ENCODE data around the gene LY6G6D.

The LY6G6D gene

GRCh38 chr6:31721351-31722020 is 6.3 kb downstream of the LY6G6D start, which contains the start of gene LY6G6C:
Gene LY6G6C (minus strand): TSS chr6:31721746. CDS start chr6:31721679, 67 bp downstream.
- DNase-seq = no peak

GRCh38 chr6:31722173-31722572 is 7.0 kb downstream of the LY6G6D start:
- DNase-seq = no peak

- DNase-seq = no peak
Observed at GRCh38 chr6:31723245-31723979, 8.3 kb downstream of the LY6G6D start, which contains the start of gene MPIG6B. Gene MPIG6B (plus strand): TSS chr6:31723373. CDS start chr6:31723384, 11 bp downstream.

GRCh38 chr6:31723980-31724691 is 9.0 kb downstream of the LY6G6D start:
- DNase-seq = no peak

- DNase-seq = no peak
Observed at GRCh38 chr6:31725502-31726350, 10.6 kb downstream of the LY6G6D start.

- DNase-seq = no peak
Observed at GRCh38 chr6:31727034-31727716, 12.0 kb downstream of the LY6G6D start.

- DNase-seq = no peak
Observed at GRCh38 chr6:31727717-31728671, 12.8 kb downstream of the LY6G6D start.

- no peak for DNase-seq
Observed at GRCh38 chr6:31728767-31729514, 13.8 kb downstream of the LY6G6D start, which contains the start of gene DDAH2. Gene DDAH2 (minus strand): TSS chr6:31729299. CDS start chr6:31729161, 138 bp downstream.

GRCh38 chr6:31729515-31729978 is 14.4 kb downstream of the LY6G6D start:
- DNase-seq = peak; percentile 82

GRCh38 chr6:31729979-31730630 is 15.0 kb downstream of the LY6G6D start:
- DNase-seq = peak; percentile 90

GRCh38 chr6:31730631-31731086 is 15.5 kb downstream of the LY6G6D start:
- no peak for DNase-seq

GRCh38 chr6:31732029-31732428 is 16.9 kb downstream of the LY6G6D start:
- no peak for DNase-seq

- no peak for DNase-seq
Observed at GRCh38 chr6:31733734-31734133, 18.6 kb downstream of the LY6G6D start.

GRCh38 chr6:31734247-31734820 is 19.2 kb downstream of the LY6G6D start:
- DNase-seq = no peak

GRCh38 chr6:31734821-31735406 is 19.8 kb downstream of the LY6G6D start:
- DNase-seq = peak; percentile 88

GRCh38 chr6:31736021-31736767 is 21.0 kb downstream of the LY6G6D start, which contains the start of gene CLIC1:
Gene CLIC1 (minus strand): TSS chr6:31736530. CDS start chr6:31736300, 230 bp downstream.
- DNase-seq = peak; percentile 90

GRCh38 chr6:31736768-31737314 is 21.7 kb downstream of the LY6G6D start:
- no peak for DNase-seq
